Activated CD4-positive, alpha-beta T cell treated with anti-CD3 and anti-CD28 coated beads, Interleukin-2, amount 50 U/mL, for 48 hours (primary cell): ENCODE measurements around the gene PGA3.

Experiments used
- DNase-seq, 2 experiments: peaks; one replicate each; pipeline ENCODE4 v3.0.0-alpha.2; 2020

Gene PGA3

GRCh38 chr11:61254403-61255025 is 51.2 kb downstream of the PGA3 start:
- DNase-seq, result peak; percentile 71 to 76

DNA sequence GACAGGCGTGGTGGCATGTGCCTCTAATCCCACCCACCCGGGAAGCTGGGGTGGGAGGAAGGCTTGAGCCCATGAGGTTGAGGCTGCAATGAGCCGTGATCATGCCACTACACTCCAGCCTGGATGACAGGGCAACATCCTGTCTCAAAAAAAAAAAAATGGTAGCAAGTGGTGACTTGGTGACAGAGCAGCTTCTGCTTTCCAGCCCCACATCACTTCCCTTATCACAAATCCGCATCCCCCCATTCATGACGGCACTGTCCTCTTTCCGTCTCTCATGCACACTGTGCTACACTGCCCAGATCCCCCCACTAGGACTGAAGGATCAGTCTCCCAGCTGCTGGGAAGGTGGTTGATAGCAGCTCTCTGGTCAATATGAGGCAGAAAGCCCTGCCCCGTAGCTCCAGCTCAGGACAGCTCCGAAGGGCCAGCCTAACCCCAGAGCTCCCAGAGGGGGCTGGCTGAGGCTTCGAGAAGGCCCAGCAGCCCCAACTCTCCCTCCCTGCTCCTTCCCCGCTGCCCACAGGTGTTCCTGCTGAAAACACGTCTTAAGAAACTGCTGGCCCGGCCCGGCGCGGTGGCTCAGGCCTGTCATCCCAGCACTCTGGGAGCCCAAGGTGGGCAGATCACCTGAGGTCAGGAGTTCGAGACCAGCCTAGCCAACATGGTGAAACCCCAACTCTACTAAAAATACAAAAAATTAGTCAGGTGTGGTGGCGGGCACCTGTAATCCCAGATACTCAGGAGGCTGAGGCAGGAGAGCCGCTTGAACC is 53.6 kb downstream of the PGA3 start:
- no peak for DNase-seq

DNA sequence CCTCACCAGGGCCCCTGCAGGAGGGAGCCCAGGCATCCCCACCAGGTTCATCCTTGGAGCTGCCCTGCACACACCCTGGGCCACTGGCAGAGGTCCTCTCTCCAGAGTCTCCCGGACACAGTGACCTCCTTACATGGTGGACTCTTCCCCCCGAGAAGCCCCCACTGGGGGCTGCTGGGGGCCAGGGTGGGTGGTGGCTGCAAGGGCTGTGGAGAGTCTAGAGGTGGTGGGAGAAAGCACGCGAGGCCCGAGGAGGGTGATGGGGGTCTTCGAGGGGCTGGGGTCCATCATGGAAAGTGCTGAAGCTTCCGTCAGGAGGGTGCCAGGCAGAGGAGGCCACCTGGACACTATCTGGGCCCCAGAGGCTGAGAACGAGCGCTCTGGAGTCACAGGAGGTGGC is 55.2 kb downstream of the PGA3 start:
- no peak for DNase-seq

GRCh38 chr11:61259363-61259762 is 56.0 kb downstream of the PGA3 start:
- DNase-seq, result no peak
